HuH-7 (cell line): ENCODE data around the gene DBN1.

Experiments used
- DNase-seq: peaks from one replicate; pipeline ENCODE4 v3.0.0; 2011; ENCODE audit warnings: low spot score

The DBN1 gene

GRCh38 chr5:177504086-177505056 lies 30.9 kb upstream of the DBN1 start:
- DNase-seq = no peak

GRCh38 chr5:177503351-177504085 lies 30.1 kb upstream of the DBN1 start:
- DNase-seq = no peak

GRCh38 chr5:177502886-177503285 lies 29.5 kb upstream of the DBN1 start:
- no peak for DNase-seq

GRCh38 chr5:177501874-177502678 lies 28.6 kb upstream of the DBN1 start:
- DNase-seq = no peak

- peak; percentile 98 for DNase-seq
Observed at GRCh38 chr5:177500685-177501522, 27.5 kb upstream of the DBN1 start.

- no peak for DNase-seq
Observed at GRCh38 chr5:177499842-177500241, 26.4 kb upstream of the DBN1 start.

DNA sequence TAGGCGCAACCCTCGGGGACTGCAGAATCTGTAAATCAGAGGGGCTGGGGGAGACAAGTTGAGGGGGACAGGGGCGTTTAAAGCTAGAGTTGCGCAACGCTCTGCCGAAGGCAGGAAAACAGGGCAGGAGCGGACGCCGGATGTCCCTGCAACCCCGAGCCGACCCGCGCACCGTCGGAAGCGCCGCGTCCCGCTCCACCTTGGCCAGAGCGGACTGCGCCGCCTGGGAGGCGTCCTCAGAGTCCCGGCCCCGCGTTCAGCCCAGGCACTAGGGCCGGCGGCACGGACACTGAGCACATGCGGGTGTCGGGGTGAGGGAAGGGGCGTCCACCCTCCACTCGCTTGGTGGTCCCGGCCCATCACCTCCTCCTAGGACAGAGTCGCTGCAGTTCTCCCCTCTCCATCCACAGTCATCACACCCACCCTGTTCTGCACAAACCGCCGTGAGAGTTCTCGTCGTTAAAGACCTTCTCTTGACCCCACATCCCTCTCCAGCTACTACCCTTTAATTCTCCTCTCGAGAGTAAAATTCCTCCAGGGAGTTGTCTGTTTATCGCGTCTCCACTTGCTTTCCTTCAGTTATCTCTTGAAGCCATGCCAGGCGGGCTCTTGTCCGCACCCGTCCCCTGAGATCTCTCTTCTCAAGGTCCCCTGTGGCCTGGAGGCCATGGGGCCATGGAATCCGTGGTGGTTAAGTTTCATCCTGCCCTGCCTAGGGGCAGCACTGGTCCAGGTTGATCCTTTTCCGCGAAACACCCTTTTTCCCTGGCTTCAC lies 24.8 kb upstream of the DBN1 start:
- peak; percentile 58 for DNase-seq

DNA sequence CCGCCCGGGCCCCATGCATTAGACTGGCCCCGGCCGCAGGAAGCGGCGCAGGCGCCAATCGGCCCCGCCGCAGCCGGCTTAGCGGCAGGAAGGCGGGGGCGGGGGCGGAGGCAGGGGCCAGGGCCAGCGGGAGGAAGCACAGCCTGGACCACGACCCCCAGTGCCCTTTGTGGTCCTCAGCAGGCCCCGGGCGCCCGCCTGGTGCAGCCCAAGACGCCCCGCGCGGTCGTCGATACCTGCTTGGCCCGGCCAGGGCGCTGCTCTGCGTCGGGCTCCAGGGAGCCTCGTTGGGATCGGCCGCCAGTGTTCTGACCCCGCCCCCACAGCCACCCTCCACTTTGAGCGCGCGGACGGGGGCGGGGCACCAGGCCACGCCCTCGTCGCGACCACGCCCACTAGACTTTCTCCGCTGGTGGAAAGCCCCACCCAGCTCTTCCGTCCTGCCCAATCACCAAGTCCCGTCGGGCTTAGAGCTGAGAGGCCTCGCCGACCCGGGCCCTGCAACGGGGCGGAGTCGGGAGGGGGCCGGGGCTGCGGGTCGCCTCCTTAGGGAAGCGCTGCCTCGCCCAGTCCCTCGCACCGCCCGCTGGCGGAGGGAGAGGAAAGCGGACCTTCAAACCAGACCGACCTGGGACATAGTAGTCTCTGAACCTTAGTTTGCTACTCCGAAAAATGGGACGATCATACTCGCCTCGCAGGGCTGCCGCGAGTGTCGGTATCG lies 24.0 kb upstream of the DBN1 start, which contains the start of gene PDLIM7:
Gene PDLIM7 (minus strand): TSS at position 313 of the 721 bp plus-strand sequence. CDS start 1,092 bp downstream, outside the sequence.
- peak; percentile 99 for DNase-seq

DNA sequence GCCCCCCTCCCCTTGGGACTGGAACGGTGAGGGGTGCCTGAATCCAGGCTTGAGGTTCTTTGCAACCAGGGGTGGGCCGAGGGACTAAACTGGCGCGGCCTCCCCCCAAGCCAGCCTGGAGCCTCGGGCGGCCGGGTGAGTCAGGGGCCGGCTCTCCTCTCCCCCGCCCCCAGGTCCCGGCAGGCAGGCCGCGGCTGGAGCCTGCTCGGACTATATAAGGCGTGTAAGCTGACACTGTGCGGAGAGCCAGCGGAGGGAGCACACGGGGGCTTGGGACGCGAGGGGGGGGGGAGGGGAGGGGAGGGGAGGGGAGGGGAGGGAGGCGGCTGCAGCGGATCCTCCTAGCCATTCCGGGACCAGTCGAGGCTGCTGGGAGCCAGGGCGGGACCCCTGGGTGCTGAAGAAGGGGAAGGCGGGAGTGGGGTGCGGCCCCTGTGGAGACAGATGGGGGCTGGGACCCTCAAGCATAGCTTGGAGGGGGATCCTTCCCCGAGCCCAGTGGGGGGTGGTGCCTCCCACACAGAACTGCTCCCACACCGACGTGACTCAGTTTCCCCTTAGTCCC lies 23.4 kb upstream of the DBN1 start:
- DNase-seq = peak; percentile 93

GRCh38 chr5:177496070-177496726 lies 22.8 kb upstream of the DBN1 start:
- peak; percentile 78 for DNase-seq

DNA sequence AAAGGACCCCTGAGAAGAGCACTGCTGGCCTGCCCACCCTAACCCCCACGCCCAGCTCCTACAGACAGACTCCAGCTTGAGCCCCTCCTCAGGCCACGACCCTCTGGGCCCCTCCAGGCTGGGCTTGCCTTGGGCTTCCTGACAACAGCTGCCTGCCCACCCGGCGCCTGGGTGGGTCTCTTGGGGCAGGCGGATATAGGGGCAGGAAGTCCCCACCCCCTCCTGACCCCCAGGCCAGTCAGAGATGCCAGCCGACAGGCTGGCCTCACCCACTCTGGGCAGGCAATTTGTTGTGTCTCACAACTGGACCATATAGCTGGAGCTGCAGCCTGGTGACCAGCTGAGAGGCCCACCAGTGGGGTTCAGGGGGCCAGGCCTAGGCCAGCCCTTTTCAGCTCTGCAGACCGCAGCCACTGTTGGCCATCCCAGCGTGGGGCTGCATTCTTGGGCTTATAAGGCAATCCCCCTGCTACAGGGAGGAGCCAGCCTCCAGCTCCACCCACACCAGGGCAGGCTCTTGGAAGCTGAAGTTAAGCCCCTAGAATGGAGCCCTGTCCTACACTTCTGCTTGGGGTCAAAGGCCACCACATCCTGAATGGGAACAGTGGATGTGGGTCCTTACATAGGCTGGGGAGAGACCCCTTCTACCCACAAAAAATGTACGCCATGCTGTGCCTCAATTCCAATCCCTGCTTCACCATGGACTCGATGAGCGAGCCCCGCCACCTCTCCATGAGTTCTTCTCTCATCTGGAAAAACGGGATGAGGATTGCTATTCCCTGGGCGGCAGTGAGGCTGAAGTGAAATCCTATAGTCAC lies 22.0 kb upstream of the DBN1 start:
- no peak for DNase-seq

DNA sequence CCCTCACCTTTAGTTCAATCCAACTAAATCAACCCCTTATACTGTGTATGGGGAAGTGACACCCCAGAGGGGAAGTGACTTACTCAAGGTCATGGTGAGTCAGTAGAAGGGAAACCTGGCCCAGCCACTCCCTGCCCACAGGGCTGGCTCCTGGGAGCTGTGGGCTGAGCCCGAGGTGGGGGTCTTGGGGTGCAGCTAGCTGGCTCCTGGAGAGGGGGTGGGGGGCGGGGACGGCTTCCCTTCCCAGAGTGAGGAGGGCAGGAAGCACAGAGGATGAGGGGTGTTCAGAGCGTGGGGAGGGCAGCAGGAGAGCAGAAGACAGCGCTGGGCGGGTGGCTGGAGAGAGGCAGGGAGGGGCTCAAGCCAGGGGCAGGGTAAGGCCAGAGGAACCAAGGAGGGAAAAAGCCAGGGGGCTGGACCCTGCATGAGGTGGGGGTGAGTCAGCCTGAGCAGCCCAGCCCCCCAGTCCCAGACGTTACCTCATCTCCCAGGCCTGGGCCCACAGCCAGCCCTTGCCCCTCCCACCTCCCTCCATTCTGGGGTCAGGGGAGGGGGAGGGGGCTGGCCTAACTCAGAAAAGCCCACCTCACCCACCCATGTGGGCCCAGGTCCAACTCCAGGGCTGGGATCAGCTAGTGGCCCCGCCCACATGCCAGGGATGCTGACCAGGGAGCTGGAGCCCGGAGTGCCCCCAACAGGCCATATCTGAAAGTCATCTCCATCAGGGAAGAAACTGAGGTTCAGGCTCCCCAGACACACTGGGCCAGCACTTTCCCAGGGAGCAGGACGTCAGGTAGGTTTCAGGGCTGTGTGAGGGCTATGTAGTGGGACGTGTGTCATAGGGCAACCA lies 21.1 kb upstream of the DBN1 start:
- no peak for DNase-seq

DNA sequence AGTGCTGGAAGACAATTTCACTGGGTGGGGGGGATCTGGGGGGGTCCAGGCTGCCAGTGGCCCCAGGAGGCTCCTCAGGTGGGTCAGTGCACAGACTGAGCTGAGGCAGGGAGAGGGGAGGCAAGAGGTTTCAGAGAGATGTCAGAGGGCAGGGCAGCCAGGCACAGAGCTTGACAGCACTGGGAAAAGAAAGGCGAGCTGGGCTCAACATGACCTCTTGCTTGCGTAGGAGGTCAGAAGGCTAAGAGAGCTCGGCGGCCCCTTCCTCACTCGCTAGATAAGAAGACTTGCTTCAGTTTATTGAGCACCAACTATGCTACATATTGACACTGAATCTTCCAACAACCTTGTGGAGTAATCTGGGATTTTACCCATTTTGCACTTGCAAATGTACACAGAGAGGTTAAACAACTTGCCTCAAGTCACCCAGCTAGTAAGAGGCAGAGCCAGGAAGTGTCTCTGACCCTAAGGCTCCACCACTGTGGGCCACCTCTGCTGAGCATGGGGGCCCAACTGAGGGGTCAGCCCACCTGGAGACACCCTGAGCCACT lies 20.4 kb upstream of the DBN1 start:
- DNase-seq = no peak

DNA sequence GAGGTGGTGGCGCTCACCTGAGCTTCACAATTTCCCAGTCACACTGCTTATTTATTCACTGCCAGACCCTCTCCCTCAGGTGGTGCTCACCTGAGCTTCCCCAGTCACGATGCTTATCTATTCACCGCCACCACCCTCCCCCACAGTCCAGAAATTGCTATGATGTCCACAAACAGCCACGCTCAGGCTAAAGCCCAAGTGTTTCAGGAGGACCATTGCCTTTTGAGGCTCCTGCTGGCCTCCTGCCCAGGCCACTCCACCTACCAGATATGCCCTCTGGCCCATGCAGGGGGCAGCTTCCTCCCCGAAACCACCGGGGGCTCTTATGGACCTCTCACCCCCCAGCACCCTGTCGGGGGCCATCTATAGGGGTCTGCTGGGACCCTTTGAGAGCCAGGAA lies 19.4 kb upstream of the DBN1 start:
- no peak for DNase-seq

- no peak for DNase-seq
Observed at GRCh38 chr5:177491983-177492746, 18.7 kb upstream of the DBN1 start.

DNA sequence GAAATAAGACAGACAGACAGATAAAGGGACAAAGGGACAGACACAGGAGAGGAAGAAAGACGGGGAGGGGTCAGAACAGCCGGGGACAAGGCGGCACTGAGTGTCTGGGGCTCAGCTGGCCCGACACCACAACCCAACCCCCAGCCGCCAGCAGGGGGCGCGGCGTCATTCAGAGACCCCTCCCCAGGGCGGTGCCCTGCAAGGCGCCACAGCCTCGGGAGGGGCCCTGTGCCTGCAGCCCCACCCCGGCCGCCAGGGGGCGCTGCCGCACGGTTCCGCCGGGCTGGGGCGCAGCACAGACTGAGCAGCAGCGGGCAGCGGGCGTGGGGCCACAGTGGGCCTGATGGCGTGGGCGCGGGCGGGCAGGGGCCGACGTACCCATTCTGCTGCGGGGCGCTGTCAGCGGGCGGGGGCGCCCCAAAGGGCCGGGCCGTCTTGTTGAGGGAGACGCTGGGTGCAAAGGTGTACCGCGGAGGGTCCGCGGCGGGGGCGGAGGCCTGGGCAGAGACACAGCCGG lies 18.1 kb upstream of the DBN1 start:
- DNase-seq = peak; percentile 98
